ENCODE measurements around the gene SMIM14.
"Not testable (repeated sequence)": the region's sequence is repeated elsewhere in the genome, so short reads cannot be mapped to it uniquely, and the experiment has no call there.

Gene SMIM14

DNA sequence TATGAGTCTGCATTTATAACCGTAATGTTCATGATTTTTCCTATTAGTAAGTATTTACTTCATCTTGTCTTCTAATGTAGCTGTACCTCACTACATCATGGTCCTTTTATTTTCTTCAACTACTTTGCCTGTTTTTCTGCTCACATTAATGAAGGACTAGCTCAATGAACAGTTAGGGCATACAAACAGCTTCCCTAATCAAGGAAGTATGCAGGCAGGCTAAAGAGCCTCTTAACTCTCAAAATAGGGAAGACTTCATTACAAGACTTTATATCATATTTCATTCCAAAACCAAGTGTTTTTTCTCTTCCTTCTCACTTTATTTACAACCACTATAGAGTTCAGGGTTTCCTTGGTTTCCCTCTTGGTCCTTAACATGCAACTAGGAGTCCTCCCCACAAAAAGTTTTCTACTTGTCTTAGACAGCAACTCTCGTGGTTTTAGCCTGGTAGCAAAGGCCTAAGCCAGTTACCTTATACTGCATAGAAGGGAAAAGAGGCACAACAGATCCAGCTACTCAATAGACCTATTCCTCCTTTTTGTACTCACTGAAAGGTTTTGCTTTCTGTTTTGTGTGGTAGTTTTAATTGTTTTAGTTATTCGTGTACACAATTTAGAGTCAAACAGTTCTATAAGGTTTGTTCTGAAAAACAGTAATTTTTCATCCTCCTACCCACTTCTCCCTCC is 40.8 kb downstream of the SMIM14 start:
- no peak for DNase-seq (ENCODE audit: low read depth in 2 of 2)

DNA sequence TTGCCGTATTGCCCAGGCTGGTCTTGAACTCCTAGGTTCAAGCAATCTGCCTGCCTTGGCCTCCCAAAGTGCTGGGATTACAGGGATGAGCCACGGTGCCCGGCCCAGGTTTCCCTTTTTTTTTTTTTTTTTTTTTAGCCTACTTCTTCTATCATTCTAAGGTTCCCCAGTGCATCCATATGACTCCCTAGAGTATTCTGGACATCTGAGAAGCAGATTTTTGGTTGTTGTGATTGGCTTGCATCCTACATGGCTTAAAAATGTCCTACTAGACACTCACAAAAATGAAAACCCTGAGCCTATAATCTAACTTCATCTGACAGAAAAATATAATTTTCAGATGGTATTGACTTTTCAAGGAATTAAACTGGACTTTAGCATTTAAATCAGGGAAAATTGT is 41.7 kb downstream of the SMIM14 start:
- no peak for DNase-seq (ENCODE audit: low read depth in 2 of 2)

DNA sequence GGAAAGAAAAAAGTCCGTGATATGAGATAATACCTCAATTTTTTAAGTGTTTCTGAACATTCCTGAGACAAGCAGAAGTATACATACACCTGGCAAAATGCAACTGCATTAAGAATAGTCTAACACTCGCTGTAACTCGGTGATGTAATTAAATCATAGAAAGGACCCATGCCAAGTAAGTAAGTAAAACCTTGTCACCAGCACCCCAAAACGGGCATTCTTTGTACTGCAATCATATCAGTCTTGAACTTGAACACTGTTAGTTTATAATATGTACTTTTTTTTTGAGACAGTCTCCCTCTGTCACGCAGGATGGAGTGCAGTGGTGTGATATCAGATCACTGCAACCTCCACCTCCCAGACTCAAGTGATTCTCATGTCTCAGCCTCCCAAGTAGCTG is 47.4 kb downstream of the SMIM14 start:
- DNase-seq (ENCODE audit: low read depth in 2 of 2): no peak

DNA sequence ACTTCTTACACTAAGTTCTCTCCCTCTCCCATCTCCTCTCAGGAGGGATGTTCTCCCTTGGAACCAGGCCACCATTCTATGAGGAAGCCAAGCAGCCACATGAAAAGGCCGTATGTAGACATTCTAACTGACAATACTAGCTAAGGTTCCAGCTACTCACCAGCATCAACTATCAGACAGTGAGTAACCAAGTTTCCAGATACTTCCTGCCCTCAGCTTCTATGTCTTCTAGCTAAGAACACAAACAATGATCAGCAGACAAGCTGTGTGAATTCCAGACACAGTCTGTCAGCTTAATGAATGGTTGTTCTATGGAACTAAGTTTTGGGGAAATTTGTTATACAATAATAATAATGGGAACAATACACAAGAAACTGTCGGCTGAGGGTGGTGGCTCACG is 50.8 kb downstream of the SMIM14 start:
- DNase-seq (ENCODE audit: low read depth in 2 of 2): no peak

DNA sequence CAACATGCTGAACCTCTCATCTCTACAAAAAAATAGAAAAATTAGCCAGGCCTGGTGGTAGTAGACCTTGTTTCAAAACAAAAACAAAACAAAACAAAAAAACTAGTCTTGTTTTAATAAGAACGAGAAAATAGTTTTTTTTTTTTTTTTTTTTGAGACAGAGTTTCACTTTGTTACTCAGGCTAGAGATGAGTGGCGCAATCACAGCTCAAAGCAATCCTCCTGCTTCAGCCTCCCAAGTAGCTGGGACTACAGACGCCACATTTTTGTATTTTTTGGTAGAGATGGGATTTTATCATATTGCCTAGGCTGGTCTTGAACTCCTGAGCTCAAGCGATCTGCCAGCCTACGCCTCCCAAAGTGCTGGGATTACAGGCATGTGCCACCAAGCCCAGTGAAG is 63.7 kb downstream of the SMIM14 start:
- no peak for DNase-seq (ENCODE audit: low read depth in 2 of 2)

DNA sequence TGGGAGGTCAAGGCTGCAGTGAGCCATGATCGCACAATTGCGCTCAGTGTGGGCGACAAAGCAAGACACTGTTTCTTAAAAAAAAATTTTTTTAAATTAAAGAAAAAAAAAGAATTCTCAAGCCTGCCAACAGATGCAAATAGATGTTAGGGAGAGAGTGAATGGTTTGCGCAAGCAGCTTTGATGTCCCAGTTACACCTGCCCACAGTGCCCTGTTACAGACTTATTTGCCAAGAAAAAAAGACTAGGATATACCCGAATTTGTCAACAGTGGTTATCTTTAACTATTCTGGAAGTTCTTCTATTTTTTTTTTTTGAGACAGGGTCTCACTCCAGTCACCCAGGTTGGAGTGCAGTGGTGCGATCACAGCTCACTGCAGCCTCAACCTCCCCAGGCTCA is 67.2 kb downstream of the SMIM14 start:
- DNase-seq (ENCODE audit: low read depth in 2 of 2): no peak

DNA sequence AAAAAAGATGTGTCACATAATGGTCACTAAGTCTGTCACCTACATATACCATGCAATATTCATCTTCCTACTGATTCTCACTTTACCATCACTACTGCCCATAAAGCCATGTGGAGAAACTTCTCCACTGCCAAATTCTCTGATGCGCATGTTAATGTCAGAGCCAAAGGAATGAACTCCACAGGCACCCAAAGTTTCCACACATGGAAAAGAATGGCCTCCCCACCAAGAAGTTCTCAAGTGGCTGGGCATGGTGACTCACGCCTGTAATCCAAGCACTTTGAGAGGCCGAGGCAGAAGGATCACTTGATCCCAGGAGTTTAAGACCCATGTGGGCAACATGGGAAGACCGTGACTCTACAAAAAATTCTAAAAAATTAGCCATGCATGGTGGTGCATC is 67.6 kb downstream of the SMIM14 start:
- no peak for DNase-seq (ENCODE audit: low read depth in 2 of 2)

DNA sequence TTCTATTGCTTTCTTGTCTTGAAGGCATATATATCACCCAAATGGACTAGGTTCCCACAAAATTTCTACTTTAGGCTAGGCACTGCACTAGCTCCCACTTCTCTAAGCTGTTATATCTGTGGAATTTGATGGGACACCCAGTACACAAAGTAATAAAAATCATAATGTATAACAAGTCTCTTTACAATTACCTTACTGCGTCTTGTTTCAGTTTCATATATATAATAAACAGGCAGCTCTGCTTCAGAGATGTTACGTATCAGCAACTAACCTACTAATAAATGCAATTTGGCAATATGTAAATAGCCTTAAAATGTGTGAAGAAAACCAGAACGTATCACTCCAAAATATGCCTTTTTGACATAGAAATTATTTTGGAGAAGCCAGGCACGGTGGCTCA is 69.5 kb downstream of the SMIM14 start:
- no peak for DNase-seq (ENCODE audit: low read depth in 2 of 2)

DNA sequence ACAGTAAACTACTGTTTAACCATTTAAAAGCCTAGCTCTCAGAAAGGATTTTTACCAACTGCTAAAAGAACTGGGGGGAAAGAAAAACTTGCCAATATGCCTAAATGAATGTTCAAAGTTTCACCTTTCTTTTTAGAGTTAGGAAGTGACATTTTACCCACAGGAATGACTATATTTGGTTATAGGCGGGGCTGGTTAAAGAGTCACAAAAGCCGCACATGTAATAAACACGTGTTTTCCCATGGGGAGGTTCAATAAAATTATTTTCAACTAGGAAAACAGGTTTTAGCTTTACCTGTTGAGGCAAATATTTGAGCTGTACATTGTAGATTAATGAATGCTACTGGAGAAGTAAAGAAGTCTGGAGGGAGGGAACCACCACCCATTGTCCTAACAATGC is 69.9 kb downstream of the SMIM14 start:
- DNase-seq (ENCODE audit: low read depth in 2 of 2): no peak

DNA sequence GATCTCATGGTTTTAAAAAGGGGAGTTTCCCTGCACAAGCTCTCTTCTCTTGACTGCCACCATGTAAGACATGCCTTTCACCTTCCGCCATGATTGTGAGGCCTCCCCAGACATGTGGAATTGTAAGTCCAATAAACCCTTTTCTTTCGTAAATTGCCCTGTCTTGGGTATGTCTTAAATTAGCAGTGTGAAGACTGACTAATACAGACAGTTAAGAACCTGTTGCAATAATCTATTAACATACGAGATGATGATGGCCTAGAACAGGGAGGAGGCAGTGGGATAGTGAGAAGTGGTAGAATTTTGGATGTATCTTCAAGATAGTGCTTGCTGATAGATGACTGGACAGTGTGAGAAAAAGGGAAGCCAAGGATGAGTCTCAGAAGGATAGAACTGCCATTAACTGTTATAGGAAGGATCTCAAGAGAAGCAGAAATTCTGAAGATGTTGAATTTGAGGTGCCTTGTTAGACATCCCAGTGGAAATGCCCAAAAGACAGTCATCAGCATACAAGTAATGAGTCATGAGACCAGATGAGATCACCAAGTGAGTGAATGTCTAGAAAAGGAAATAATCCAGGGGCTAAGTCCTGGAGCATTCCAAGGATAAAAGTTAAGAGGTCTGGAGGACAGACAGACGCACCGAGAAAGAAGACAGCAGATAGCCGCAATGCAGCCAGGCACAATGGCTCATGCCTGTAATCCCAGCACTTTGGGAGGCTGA is 72.6 kb downstream of the SMIM14 start:
- DNase-seq (ENCODE audit: low read depth in 2 of 2): no peak

DNA sequence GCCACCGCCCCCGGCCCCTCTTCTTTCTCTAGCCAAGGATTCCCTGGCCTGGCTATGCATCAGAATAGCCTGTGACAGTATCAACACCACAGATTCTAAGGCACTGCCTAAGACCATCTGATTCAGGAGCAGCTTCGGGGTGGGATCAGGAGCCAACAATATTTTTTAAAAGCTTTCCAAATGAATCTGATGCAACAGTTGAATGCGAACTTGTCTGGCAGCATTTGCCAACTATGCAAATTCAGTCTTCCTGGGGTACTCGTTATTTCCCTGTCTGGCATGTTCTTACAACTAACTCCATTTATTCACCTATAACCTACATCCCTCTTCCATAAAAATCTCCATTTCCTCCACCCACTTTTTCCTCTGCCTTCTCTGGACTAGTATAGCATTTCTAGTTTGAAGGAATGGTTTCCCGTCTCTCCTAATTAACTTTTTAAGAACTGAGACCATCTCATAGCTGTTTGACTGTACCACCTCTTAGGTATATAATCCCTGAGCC is 75.3 kb downstream of the SMIM14 start:
- no peak for DNase-seq (ENCODE audit: low read depth in 2 of 2)

DNA sequence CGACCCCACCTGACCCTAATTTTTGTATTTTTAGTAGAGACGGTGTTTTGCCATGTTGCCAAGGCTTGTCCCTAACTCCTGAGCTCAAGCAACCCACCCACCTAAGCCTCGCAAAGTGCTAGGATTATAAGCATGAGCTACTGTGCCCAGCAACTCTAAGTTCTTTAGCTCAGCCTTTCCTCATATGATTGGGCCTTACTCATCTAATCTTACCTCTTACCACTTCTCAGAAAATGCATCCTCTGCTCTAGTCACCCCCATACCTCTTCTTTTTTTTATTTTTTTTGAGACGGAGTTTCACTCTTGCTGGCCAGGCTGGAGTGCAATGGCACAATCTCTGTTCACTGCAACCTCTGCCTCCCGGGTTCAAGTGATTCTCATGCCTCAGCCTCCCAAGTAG is 75.9 kb downstream of the SMIM14 start:
- DNase-seq (ENCODE audit: low read depth in 2 of 2): no peak

DNA sequence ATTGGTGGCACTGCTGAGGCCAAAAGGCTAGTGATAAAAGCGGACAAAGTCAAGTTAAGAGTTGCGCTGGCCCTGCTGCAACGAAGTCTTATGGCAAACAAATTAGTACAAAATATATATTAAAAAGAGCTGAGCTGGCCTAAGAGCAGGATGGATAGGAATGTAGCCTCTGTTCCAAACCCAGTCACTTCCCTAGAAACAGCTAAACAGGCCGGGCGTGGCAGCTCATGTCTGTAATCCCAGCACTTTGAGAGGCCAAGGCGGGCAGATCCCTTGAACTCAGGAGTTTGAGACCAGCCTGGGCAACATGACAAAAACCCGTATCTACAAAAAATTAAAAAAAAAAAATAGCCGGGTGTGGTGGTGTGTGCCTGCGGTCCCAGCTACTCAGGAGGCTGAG is 79.0 kb downstream of the SMIM14 start:
- no peak for DNase-seq (ENCODE audit: low read depth in 2 of 2)

DNA sequence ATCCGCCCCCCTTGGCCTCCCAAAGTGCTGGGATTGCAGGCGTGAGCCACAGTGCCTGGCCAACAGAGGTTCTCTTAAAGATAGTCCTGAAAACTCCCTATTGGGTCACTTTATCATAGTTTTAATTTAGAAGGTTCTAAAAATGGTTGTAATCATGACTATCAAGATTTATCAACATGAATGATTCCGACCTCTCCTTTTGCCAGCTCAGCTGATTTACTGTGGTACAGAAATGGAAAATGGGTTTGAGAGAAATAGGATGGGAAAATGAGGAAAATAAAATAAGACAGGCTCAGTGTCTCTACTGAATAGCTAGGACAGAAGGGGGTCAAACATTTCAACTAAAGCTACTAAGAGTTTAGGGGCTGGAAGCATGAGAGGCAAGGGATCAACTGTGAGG is 83.2 kb downstream of the SMIM14 start:
- no peak for DNase-seq (ENCODE audit: low read depth in 2 of 2)

DNA sequence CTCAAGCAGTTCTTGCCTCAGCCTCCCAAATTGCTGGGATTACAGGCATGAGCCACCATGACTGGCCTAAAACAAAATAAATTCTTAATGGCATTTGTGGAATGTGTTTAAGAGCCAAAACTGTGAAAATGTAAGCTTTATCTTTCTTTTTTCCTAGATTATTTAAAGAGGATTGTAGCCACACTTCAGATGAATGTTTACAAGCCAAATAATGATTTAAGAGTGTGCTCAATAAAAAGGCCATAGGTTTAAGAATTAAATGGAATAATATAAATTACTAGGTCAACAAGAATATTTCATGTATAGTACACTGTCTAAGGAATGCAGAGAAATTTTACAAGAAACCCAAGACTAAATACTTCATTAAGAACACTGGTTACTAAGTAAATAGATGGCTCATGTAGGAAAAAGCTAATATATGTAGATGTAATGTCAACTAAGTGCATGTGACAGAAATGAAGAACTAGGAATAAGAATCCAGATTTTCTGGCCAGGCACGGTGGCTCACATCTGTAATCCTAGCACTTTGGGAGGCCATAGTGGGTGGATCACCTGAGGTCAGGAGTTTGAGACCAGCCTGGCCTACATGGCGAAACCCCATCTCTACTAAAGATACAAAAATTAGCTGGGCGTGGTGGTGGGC is 90.1 kb downstream of the SMIM14 start:
- no peak for DNase-seq (ENCODE audit: low read depth in 2 of 2)

DNA sequence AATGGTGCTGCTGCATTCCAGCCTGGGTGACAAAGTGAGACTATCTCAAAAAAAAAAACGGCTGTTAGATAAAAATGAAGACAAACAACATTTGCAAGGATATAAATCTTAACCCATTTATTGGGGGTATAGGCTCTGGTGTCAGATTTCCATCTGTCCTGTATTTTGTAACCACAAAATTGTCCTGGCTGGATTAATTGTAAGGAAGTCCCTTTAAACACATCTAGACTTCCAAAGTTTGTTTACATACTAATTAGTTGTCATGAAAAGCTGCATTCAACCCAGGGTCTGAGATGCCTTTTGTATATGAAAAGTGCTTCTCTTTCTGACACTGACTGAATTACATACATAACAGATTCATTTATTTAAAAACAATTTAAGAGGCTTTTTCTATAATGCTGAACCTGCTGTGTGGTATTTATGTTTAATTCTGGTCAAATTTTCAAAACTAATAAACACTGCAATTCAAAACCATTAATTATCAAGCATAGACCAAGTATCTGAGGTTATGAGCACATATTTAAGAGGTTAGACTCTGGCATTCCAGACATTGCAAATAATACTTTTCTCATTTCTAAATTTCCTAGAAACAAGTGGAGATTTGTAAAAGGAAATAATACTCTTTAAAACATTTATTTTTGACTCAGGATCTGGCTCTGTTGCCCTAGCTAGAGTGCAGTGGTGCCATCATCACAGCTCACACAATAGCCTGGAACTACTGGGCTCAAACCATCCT is 93.9 kb downstream of the SMIM14 start:
- no peak for DNase-seq (ENCODE audit: low read depth in 2 of 2)

DNA sequence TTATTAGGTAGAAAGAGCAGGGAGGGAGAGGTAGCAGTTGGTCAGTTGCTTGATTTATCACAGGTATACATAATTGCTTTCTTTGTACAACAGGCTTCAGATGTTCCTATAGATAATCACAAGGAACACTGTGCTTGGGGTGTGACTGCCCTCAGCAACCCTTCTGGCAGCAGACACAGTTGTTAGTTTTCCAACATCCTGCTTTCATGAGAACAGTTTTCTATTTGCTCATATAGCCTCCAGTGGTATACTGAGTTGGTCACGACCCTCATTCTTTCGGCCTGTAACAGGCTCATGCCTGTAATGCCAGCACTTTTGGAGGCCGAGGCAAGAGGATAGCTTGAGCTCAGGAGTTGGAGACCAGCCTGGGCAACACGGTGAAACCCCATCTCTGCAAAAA is 94.6 kb downstream of the SMIM14 start:
- DNase-seq (ENCODE audit: low read depth in 2 of 2): not testable (repeated sequence)

DNA sequence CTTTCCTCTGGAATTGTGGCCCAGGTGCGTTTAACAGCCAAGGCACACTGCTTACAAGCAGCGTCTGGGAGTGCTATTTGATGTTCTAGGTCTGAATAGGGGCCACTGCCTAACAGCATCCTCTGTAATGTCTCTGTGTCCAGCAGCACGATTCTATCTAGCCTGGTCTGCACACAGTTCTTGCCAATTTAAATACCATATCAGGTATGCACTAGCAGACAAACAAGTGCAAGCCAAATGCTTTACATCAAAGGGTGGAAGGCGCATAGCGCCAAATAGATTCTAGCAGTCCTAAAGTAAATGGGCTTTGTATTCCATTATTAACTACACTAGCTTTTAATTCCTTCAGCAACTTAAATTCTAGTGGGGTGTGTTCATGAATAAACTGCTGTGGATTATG is 95.6 kb downstream of the SMIM14 start:
- no peak for DNase-seq (ENCODE audit: low read depth in 2 of 2)

DNA sequence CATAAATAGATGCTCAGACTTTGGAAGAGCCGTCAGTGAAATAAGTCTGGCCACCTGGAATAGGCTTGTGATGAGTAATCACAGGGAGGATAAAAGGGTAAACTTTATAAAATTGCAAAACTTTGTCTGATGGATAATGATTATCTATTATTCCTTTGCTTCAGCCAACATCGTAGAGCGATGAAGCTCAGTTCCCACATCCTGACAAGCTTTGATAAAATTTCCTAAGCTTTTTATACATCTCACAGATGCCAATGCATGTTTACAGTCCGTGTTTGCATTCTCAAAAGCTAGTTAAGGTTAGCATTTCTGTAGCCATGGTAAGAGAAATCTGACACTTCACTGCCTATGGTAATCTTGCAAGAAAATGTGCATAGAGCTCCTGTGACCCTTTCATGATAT is 96.1 kb downstream of the SMIM14 start:
- DNase-seq (ENCODE audit: low read depth in 2 of 2): no peak

DNA sequence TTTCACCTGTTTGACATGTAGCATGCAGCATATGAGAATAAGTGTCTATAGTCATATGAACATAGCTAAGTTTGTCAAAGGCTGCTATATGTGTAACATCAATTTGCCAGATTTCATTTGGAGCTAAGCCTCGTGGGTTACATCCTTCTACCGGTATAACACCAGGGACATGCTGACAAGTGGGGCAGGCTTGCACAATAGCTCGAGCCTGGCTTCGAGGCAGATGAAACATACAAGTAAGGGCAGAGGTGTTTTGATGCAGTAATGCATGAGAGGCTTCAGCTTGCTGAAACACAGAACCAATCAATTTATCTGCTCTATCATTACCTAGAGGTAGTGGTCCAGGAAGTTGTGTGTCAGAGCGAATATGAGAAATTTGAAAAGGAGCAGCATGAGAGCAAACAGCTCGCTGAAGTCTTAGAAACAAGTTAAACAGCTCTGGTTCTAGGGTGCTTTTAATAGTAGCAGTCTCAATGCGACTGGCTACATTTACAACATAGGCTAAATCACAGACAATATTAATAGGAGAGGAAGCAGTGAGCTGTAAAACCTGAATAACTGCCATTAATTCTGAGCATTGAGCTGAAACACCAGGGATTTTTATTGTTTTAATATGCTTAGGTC is 96.6 kb downstream of the SMIM14 start:
- no peak for DNase-seq (ENCODE audit: low read depth in 2 of 2)

DNA sequence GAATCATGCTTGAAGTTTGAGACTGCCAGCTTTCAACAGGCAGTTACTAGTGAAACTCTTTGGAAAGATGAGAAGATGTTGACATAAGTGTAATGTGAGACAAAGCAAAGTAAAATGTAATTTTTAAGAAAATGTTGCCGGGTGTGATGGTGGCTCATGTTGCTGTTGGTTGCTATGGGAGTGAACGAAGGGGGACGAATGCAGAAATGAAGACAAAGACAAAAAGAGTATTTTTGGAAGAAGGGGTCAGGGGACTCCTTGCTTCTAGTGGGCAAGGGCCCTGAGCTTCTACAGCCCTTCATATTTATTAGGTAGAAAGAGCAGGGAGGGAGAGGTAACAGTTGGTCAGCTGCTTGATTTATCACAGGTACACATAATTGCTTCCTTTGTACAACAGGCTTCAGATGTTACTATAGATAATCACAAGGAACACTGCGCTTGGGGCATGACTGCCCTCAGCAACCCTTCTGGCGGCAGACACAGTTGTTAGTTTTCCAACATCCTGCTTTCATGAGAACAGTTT is 99.5 kb downstream of the SMIM14 start:
- DNase-seq (ENCODE audit: low read depth in 2 of 2): no peak

DNA sequence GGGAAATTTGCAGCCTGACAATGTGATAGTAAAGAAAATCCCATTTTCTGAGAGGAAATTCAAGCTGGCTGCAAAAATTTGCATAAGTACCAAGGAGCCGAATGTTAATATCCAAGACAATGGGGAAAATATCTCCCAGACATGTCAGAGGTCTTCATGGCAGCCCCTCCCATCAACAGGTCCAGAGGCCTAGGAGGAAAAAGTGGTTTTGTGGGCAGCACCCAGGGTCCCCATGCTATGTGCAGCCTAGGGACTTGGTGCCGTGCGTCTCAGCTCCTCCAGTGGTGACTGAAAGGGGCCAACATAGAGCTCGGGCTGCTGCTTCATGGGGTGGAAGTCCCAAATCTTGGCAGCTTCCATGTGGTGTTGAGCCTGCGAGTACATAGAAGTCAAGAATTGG is 105.1 kb downstream of the SMIM14 start:
- DNase-seq (ENCODE audit: low read depth in 2 of 2): no peak
